ENCODE results near the gene CAMTA1. TPM values are rescaled to one million over a fixed set of nuclear protein-coding genes. Genes with fewer than 3 reads are reported as not detected.

Gene CAMTA1
- total RNA-seq, 1 donor from 2014 or later, result 268 TPM

- Histone ChIP-seq H4K20me1 (ENCODE audit: low read depth) (no peaks in the 10 kb centered on the region), H3K4me2 (no peak overlapping the region), H3K79me2 (ENCODE audit: low read depth) (no peaks in the 10 kb centered on the region), H3K27me3 (no peaks in the 10 kb centered on the region), H3K9me3 (ENCODE audit: low read depth) (no peaks in the 10 kb centered on the region), H3K9ac (no peak overlapping the region), H3K4me1 (no peaks in the 10 kb centered on the region), H3F3A (ENCODE audit: low read depth) (no peaks in the 10 kb centered on the region), H2AFZ (replicated peaks) (no peak overlapping the region), H3K36me3 (no peaks in the 10 kb centered on the region), H3K4me3 (no peak overlapping the region), H3K27ac (no peak overlapping the region)
- H3K36me3 Mint-ChIP-seq, result no peaks in the 10 kb centered on the region
- no peaks in the 10 kb centered on the region for H3K27me3 Mint-ChIP-seq (ENCODE audit: insufficient read depth, low read depth)
- no peak overlapping the region for H3K27ac Mint-ChIP-seq
- peaks cover 2% of the 10 kb centered on the region for H3K4me1 Mint-ChIP-seq
- TF ChIP-seq, protein P1, sequence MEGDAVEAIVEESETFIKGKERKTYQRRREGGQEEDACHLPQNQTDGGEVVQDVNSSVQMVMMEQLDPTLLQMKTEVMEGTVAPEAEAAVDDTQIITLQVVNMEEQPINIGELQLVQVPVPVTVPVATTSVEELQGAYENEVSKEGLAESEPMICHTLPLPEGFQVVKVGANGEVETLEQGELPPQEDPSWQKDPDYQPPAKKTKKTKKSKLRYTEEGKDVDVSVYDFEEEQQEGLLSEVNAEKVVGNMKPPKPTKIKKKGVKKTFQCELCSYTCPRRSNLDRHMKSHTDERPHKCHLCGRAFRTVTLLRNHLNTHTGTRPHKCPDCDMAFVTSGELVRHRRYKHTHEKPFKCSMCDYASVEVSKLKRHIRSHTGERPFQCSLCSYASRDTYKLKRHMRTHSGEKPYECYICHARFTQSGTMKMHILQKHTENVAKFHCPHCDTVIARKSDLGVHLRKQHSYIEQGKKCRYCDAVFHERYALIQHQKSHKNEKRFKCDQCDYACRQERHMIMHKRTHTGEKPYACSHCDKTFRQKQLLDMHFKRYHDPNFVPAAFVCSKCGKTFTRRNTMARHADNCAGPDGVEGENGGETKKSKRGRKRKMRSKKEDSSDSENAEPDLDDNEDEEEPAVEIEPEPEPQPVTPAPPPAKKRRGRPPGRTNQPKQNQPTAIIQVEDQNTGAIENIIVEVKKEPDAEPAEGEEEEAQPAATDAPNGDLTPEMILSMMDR (IDR thresholded peaks at IDR 0.05), result no peak
- TF ChIP-seq EZH2phosphoT487 (IDR thresholded peaks at IDR 0.05) (no peak), EZH2 (IDR thresholded peaks at IDR 0.05) (no peak)
- H3K9me3 Mint-ChIP-seq, result no peaks in the 10 kb centered on the region
- H3K4me3 Mint-ChIP-seq, result no peak overlapping the region
- DNase-seq (ENCODE audit: low spot score), result no peak
Observed at GRCh38 chr1:7525338-7526063, 740.2 kb downstream of the CAMTA1 start.

DNA sequence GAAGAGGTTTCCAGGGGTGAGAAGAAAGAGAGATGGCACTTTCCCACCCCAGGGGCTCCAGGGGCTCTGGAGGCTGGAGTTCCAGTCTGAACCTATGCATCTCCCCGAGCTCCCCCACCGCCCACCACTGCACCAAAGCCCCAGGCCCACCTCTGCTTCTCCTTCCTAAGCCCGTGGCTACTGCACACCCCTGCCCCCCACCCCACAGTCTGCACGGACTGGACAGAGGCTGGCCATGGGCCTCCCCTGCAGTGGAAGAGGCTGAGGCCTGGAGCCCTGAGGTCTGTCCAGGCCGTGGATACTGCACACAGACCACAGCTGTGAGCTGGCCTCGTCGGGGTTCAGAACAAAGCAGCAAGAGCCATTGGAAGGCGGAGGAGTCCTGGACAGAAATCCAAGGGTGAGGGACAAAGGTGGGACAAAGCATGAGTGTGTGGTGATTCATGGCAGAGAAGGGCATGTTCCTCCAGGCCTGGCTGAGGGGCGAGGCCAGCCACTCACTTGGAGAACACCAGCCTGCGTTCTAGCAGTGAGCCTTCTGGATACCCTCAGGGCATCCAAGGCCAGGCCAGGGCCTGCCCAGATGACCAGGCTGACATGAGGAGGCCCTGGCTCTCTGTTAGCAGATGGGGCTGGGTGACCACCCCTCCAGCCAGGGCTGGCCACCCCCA, 741.1 kb downstream of the CAMTA1 start:
- Mint-ChIP-seq H3K4me3 (no peak overlapping the region), H3K9me3 (no peaks in the 10 kb centered on the region), H3K27me3 (ENCODE audit: insufficient read depth, low read depth) (no peaks in the 10 kb centered on the region), H3K27ac (peak overlapping the region; percentile 62), H3K4me1 (peaks cover 2% of the 10 kb centered on the region), H3K36me3 (no peaks in the 10 kb centered on the region)
- Histone ChIP-seq H3K9me3 (ENCODE audit: low read depth) (no peaks in the 10 kb centered on the region), H3K4me3 (no peak overlapping the region), H3K27ac (no peak overlapping the region), H3K9ac (no peak overlapping the region), H3F3A (ENCODE audit: low read depth) (no peaks in the 10 kb centered on the region), H3K4me2 (no peak overlapping the region), H3K79me2 (ENCODE audit: low read depth) (no peaks in the 10 kb centered on the region), H3K36me3 (no peaks in the 10 kb centered on the region), H3K4me1 (no peaks in the 10 kb centered on the region), H3K27me3 (no peaks in the 10 kb centered on the region), H4K20me1 (ENCODE audit: low read depth) (no peaks in the 10 kb centered on the region), H2AFZ (replicated peaks) (no peak overlapping the region)
- TF ChIP-seq EZH2 (IDR thresholded peaks at IDR 0.05) (no peak), EZH2phosphoT487 (IDR thresholded peaks at IDR 0.05) (no peak)
- TF ChIP-seq, protein P1 (IDR thresholded peaks at IDR 0.05), result no peak
- DNase-seq (ENCODE audit: low spot score), result no peak

DNA sequence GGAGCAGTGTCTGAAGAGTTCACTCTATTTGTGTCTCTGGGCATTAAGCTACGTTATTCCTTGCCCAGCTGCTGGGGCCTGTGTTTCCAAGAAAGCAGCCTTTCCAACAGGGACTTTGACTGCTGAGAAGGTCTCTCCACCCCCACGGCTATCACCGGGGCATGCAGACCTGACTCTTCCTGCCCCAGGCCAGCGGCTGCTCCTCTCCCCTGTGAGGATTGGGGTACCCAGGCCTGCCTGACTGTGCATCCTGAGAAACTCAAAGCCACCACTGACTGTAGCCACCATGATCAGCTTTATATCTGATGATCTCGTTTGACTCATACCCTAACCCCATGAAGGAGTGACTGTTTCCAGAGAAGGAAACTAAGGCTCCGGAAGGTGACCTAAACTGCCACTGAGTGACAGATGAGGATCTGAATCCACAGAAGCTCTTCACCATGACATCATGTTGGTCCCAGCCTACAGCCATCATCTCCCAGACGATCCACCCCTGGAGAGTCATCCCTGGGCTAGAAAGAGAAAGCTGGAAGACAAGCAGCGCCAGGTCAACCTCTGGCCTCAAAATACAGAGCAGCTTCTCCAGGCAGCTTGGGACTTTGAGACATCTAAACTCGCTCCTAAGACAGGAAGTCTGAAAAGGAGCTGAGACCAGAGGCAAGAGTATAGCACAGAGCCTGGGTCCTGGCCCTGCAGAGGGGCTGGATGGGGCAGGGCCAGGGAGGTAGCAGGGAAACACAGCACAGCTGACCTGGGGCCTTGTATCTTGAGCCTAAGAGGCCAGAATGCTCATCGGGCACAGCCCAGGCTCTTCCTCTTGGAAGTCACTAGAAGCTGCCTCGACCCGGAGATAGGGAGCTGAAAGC, 741.8 kb downstream of the CAMTA1 start:
- Histone ChIP-seq H3K4me2 (no peak overlapping the region), H3K36me3 (no peaks in the 10 kb centered on the region), H3K9me3 (ENCODE audit: low read depth) (no peaks in the 10 kb centered on the region), H3F3A (ENCODE audit: low read depth) (no peaks in the 10 kb centered on the region), H3K4me1 (no peaks in the 10 kb centered on the region), H3K9ac (no peak overlapping the region), H3K4me3 (no peak overlapping the region), H3K27ac (no peak overlapping the region), H4K20me1 (ENCODE audit: low read depth) (no peaks in the 10 kb centered on the region), H3K79me2 (ENCODE audit: low read depth) (no peaks in the 10 kb centered on the region), H3K27me3 (no peaks in the 10 kb centered on the region), H2AFZ (replicated peaks) (no peak overlapping the region)
- peaks cover 2% of the 10 kb centered on the region for H3K4me1 Mint-ChIP-seq
- peak overlapping the region; percentile 53 for H3K27ac Mint-ChIP-seq
- no peaks in the 10 kb centered on the region for H3K9me3 Mint-ChIP-seq
- H3K36me3 Mint-ChIP-seq, result no peaks in the 10 kb centered on the region
- no peak overlapping the region for H3K4me3 Mint-ChIP-seq
- no peak for DNase-seq (ENCODE audit: low spot score)
- peaks cover 2% of the 10 kb centered on the region for H3K27me3 Mint-ChIP-seq (ENCODE audit: insufficient read depth, low read depth)
- TF ChIP-seq EZH2 (IDR thresholded peaks at IDR 0.05) (no peak), EZH2phosphoT487 (IDR thresholded peaks at IDR 0.05) (no peak)
- TF ChIP-seq, protein P1 (IDR thresholded peaks at IDR 0.05), result no peak

All from neural progenitor cell (in vitro differentiated cells).